Endothelial cell of umbilical vein (primary cell): ENCODE data around the gene TH. TPM values are rescaled to one million over a fixed set of nuclear protein-coding genes. Genes with fewer than 3 reads are reported as not detected.

Experiments used
- BruUV-seq: library from RNA; stranded (reverse); fragments of 400-500 nt; replicated peaks from 2 replicates; lab custom pipeline; 2021; lab: Mats Ljungman, UMichigan
- CTCF ChIA-PET: fragments of 300-600, 350-600 bp; sonication (Branson Sonifier 250); formaldehyde crosslinking; loops from one replicate; lab custom pipeline; 2021; ENCODE audit warnings: antibody characterized with exemption, inconsistent platforms; lab: Charles Lee
- POLR2A ChIA-PET: fragments of 300-600, 350-600 bp; sonication (Branson Sonifier 250); formaldehyde crosslinking; loops from one replicate; lab custom pipeline; 2021; ENCODE audit warnings: antibody characterized with exemption, inconsistent platforms; lab: Charles Lee
- DNase-seq: peaks from one replicate; pipeline ENCODE4 v3.0.0-alpha.2; 2011; ENCODE audit warnings: low read depth, low spot score
- FAIRE-seq: peaks from 2 replicates; lab custom pipeline; 2011; peaks lifted over from hg19 to GRCh38; lab: Jason Lieb, UNC
- H2AFZ ChIP-seq: 2 replicates; pipeline ENCODE4 v1.6.0; 2012; ENCODE audit warnings: low read depth, low read length, control low read depth, inconsistent platforms
- H3K27ac ChIP-seq: 2 replicates; pipeline ENCODE4 v1.5.1; 2011; ENCODE audit warnings: low read depth, mild to moderate bottlenecking, control low read depth, low read length, moderate library complexity; ENCODE audit not compliant: insufficient read depth
- H3K27me3 ChIP-seq, 2 experiments: 2 replicates each; pipeline versions ENCODE4 v1.6.0 to v1.6.1; 2011; ENCODE audit warnings: low read length in 2 of 2, mixed read lengths in 1 of 2; ENCODE audit not compliant: control insufficient read depth in 2 of 2, insufficient read depth in 2 of 2
- H3K36me3 ChIP-seq, 2 experiments: 2 replicates in 1 of 2; 3 replicates in 1 of 2; pipeline ENCODE4 v1.5.1; 2011; ENCODE audit warnings: low read length in 2 of 2, mild to moderate bottlenecking in 1 of 2, moderate library complexity in 1 of 2; ENCODE audit not compliant: control insufficient read depth in 2 of 2, insufficient read depth in 2 of 2; ENCODE audit errors: extremely low read depth in 1 of 2
- H3K4me1 ChIP-seq: 3 replicates; pipeline ENCODE4 v1.5.1; 2011; ENCODE audit warnings: mild to moderate bottlenecking, low read length; ENCODE audit not compliant: control insufficient read depth, insufficient read depth; ENCODE audit errors: extremely low read depth
- H3K4me2 ChIP-seq: 2 replicates; pipeline ENCODE4 v1.6.1; 2011; ENCODE audit warnings: low read length, control low read depth, mixed read lengths; ENCODE audit not compliant: insufficient read depth
- H3K4me3 ChIP-seq, 3 experiments: fragments of 200-600 bp in 1 of 3; sonication (generic), shearing (Covaris generic) in 1 of 3; replicated peaks in 1 of 3; 2 replicates each; pipeline ENCODE4 v1.5.1; 2011 to 2016; ENCODE audit warnings: control low read depth in 3 of 3, low read length in 3 of 3, mild to moderate bottlenecking in 2 of 3, inconsistent platforms in 1 of 3, low read depth in 1 of 3, moderate library complexity in 1 of 3; ENCODE audit not compliant: insufficient read depth in 1 of 3
- H3K79me2 ChIP-seq: 2 replicates; pipeline ENCODE4 v1.6.0; 2012; ENCODE audit warnings: low read length, inconsistent platforms; ENCODE audit not compliant: control insufficient read depth, insufficient read depth
- H3K9ac ChIP-seq: replicated peaks from 2 replicates; pipeline ENCODE3; 2011; ENCODE audit warnings: low read length, control low read depth; ENCODE audit not compliant: insufficient read depth; ENCODE audit errors: extremely low read depth
- H3K9me1 ChIP-seq: replicated peaks from 3 replicates; pipeline ENCODE4 v1.6.0; 2011; ENCODE audit warnings: mild to moderate bottlenecking, low read length; ENCODE audit not compliant: control insufficient read depth, insufficient read depth; ENCODE audit errors: extremely low read depth
- H3K9me3 ChIP-seq: replicated peaks from 2 replicates; pipeline ENCODE4 v1.5.1; 2012; ENCODE audit warnings: low read length, inconsistent platforms; ENCODE audit not compliant: control insufficient read depth, insufficient read depth
- H4K20me1 ChIP-seq: replicated peaks from 2 replicates; pipeline ENCODE3; 2011; ENCODE audit warnings: mild to moderate bottlenecking, low read length; ENCODE audit not compliant: control insufficient read depth, insufficient read depth; ENCODE audit errors: extremely low read depth
- EZH2 ChIP-seq: IDR thresholded peaks from 2 replicates; pipeline ENCODE4 v1.6.1; 2012; ENCODE audit warnings: borderline replicate concordance, low read depth, mild to moderate bottlenecking, moderate library complexity, low read length, inconsistent platforms; ENCODE audit not compliant: severe bottlenecking
- FOS ChIP-seq: IDR thresholded peaks from 2 replicates; pipeline ENCODE4 v1.6.1; 2011; ENCODE audit warnings: mild to moderate bottlenecking, low read length, moderate library complexity, borderline replicate concordance; ENCODE audit not compliant: insufficient read depth
- GATA2 ChIP-seq: IDR thresholded peaks from 2 replicates; pipeline ENCODE4 v1.7.0; 2011; ENCODE audit warnings: low read depth, mild to moderate bottlenecking, moderate library complexity, mixed read lengths, low read length; ENCODE audit not compliant: insufficient read length, insufficient read depth
- JUN ChIP-seq: IDR thresholded peaks from 2 replicates; pipeline ENCODE4 v1.6.1; 2011; ENCODE audit warnings: borderline replicate concordance, low read depth; ENCODE audit not compliant: insufficient read length, insufficient read depth
- MYC ChIP-seq: IDR thresholded peaks from one replicate; pipeline ENCODE4 v1.6.1; 2011; ENCODE audit warnings: mild to moderate bottlenecking, low read depth, low read length
- POLR2A ChIP-seq: IDR thresholded peaks from 2 replicates; pipeline ENCODE4 v1.6.1; 2012; ENCODE audit warnings: low read depth, mild to moderate bottlenecking, control low read depth, low read length
- POLR2AphosphoS5 ChIP-seq: IDR thresholded peaks from 2 replicates; pipeline ENCODE4 v1.6.1; 2012; ENCODE audit warnings: low read depth, mild to moderate bottlenecking, control low read depth, low read length, moderate library complexity; ENCODE audit not compliant: insufficient read depth
- dilution Hi-C: fragments of 300-500 bp; cut with MboI; formaldehyde crosslinking; loops from one replicate; pipeline ENCODE4 v1.15.0; 2019; ENCODE audit warnings: low sequenced_read_pairs; ENCODE audit not compliant: extremely low pct_ligation_motif_present
- intact Hi-C: fragments of 100-400 bp; cut with micrococcal nuclease; formaldehyde crosslinking; loops from one replicate; pipeline ENCODE4 v1.10.0; 2022
- polyA plus RNA-seq, 4 experiments: library from polyadenylated mRNA; depleted of rRNA in 3 of 4; stranded (reverse) in 3 of 4; unstranded in 1 of 4; fragments of >200 nt; gene quantifications; 2 replicates each; pipeline versions ENCODE4 v1.2.1 to v1.2.3, GENCODE V29; 2011 to 2012; ENCODE audit warnings: missing spikeins in 1 of 4
- total RNA-seq: library from RNA; stranded (reverse); gene quantifications from 2 replicates; pipeline ENCODE4 v1.2.3, GENCODE V29; 2021
- TF ChIP-seq, protein P1 (sequence below): IDR thresholded peaks from 2 replicates; pipeline ENCODE4 v1.6.1; 2011; ENCODE audit not compliant: insufficient read depth, insufficient read length
- TF ChIP-seq, protein P2 (sequence below), 2 donors: IDR thresholded peaks; 1 replicate in 1 of 2; 2 replicates in 1 of 2; pipeline ENCODE4 v1.5.1; 2011; ENCODE audit warnings: low read length in 2 of 2, mild to moderate bottlenecking in 2 of 2, moderate library complexity in 2 of 2, control low read depth in 1 of 2, inconsistent platforms in 1 of 2, low read depth in 1 of 2; ENCODE audit not compliant: insufficient read depth in 1 of 2; ENCODE audit errors: extremely low read depth in 1 of 2

The TH gene
- total and polyA plus RNA-seq, 2 donors (not counting 3 experiments of a cell fraction or from before 2014, with no cell fraction given) = not detected

DNA sequence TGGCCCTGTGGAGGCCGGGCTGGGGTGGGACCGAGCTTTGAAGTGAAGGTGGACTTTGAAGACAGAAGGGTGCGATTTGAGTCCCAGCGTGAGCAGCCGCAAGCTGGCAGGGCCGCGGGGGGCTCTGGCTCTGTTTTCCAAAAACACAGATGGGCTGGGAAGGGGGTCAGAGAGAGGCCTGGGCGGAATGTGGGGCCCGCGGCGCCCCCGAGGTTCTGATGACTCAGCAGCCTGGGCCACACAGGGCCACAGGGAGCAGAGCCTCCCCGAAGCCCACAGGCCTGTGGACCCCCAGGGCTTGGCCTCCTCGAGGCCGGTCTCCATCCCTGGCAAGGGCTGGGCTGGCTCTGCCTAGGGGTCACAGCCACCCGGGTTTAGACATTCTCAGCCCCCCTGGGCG is 16.7 kb downstream of the TH start:
- POLR2A ChIA-PET = no interaction called here
- CTCF ChIA-PET = interaction anchor here (1.0 to 12.6 kb wide), 8 partner anchors 118 to 560 kb away, joined by 4 to 868 read pairs (median 78); partner anchors contain the start of gene MRPL23
- no peak overlapping the region for H3K9ac ChIP-seq
- no peak for TF ChIP-seq EZH2
- TF ChIP-seq, protein P1, sequence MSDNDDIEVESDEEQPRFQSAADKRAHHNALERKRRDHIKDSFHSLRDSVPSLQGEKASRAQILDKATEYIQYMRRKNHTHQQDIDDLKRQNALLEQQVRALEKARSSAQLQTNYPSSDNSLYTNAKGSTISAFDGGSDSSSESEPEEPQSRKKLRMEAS = no peak
- no peak for TF ChIP-seq JUN
- TF ChIP-seq POLR2A = no peak
- TF ChIP-seq MYC = no peak
- no peak for TF ChIP-seq POLR2AphosphoS5
- TF ChIP-seq, protein P2, sequence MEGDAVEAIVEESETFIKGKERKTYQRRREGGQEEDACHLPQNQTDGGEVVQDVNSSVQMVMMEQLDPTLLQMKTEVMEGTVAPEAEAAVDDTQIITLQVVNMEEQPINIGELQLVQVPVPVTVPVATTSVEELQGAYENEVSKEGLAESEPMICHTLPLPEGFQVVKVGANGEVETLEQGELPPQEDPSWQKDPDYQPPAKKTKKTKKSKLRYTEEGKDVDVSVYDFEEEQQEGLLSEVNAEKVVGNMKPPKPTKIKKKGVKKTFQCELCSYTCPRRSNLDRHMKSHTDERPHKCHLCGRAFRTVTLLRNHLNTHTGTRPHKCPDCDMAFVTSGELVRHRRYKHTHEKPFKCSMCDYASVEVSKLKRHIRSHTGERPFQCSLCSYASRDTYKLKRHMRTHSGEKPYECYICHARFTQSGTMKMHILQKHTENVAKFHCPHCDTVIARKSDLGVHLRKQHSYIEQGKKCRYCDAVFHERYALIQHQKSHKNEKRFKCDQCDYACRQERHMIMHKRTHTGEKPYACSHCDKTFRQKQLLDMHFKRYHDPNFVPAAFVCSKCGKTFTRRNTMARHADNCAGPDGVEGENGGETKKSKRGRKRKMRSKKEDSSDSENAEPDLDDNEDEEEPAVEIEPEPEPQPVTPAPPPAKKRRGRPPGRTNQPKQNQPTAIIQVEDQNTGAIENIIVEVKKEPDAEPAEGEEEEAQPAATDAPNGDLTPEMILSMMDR (IDR thresholded peaks at IDR 0.05; ENCODE audit: extremely low read depth in 1 of 2, insufficient read depth in 1 of 2, low read depth in 1 of 2, low read length in 2 of 2) = no peak
- TF ChIP-seq FOS = no peak
- TF ChIP-seq GATA2 = no peak
- H3K36me3 ChIP-seq = no peaks in the 10 kb centered on the region
- H3K27me3 ChIP-seq = peaks cover 3% of the 10 kb centered on the region in 2 experiments
- no peaks in the 10 kb centered on the region for H3K9me1 ChIP-seq
- dilution Hi-C loops = no loop called here
- no peaks in the 10 kb centered on the region for H4K20me1 ChIP-seq
- no peak overlapping the region for H3K27ac ChIP-seq
- H2AFZ ChIP-seq = no peak overlapping the region
- H3K79me2 ChIP-seq = no peaks in the 10 kb centered on the region
- H3K4me2 ChIP-seq = no peak overlapping the region
- H3K4me1 ChIP-seq = no peaks in the 10 kb centered on the region
- intact Hi-C loops = no loop called here
- H3K4me3 ChIP-seq = no peak overlapping the region
- FAIRE-seq (no peak), DNase-seq (no peak)
- no TSS peak for BruUV-seq
- no peaks in the 10 kb centered on the region for H3K9me3 ChIP-seq
